HG02610 (cell line): ENCODE measurements around the gene NRXN3.
"Not testable (repeated sequence)": the region's sequence is repeated elsewhere in the genome, so short reads cannot be mapped to it uniquely, and the experiment has no call there.

Experiments used
- ATAC-seq: cut with Tn5 transposase; IDR thresholded peaks from one replicate; pipeline ENCODE4 v1.9.1; 2021; ENCODE audit warnings: mild to moderate bottlenecking, moderate library complexity; ENCODE audit not compliant: unreplicated experiment

The NRXN3 gene

GRCh38 chr14:78399316-78399889, 229.2 kb downstream of the NRXN3 start:
- ATAC-seq: no peak

- ATAC-seq: no peak
These were observed 231.7 kb downstream of the NRXN3 start for GRCh38 chr14:78401866-78402265.

GRCh38 chr14:78403278-78403815, 233.2 kb downstream of the NRXN3 start:
- peak; percentile 93 for ATAC-seq

GRCh38 chr14:78405079-78405856, 235.1 kb downstream of the NRXN3 start:
- peak; percentile 28 for ATAC-seq

GRCh38 chr14:78412475-78412874, 242.3 kb downstream of the NRXN3 start:
- no peak for ATAC-seq

- no peak for ATAC-seq
These were observed 244.0 kb downstream of the NRXN3 start for GRCh38 chr14:78414172-78414571.

- ATAC-seq: peak; percentile 69
These were observed 247.4 kb downstream of the NRXN3 start for GRCh38 chr14:78417532-78417931.

- no peak for ATAC-seq
These were observed 254.1 kb downstream of the NRXN3 start for GRCh38 chr14:78424311-78424710.

- no peak for ATAC-seq
These were observed 255.2 kb downstream of the NRXN3 start for GRCh38 chr14:78425330-78425729.

- ATAC-seq: no peak
These were observed 255.6 kb downstream of the NRXN3 start for GRCh38 chr14:78425782-78426181.

GRCh38 chr14:78432046-78432445, 261.9 kb downstream of the NRXN3 start:
- ATAC-seq: no peak

GRCh38 chr14:78437448-78437847, 267.3 kb downstream of the NRXN3 start:
- ATAC-seq: not testable (repeated sequence)

GRCh38 chr14:78440356-78440894, 270.3 kb downstream of the NRXN3 start:
- no peak for ATAC-seq

- ATAC-seq: no peak
These were observed 273.7 kb downstream of the NRXN3 start for GRCh38 chr14:78443834-78444233.

- no peak for ATAC-seq
These were observed 275.1 kb downstream of the NRXN3 start for GRCh38 chr14:78445275-78445674.

- ATAC-seq: no peak
These were observed 276.6 kb downstream of the NRXN3 start for GRCh38 chr14:78446807-78447206.

- ATAC-seq: peak; percentile 51
These were observed 278.3 kb downstream of the NRXN3 start for GRCh38 chr14:78448164-78449094.

GRCh38 chr14:78450669-78451318, 280.6 kb downstream of the NRXN3 start:
- no peak for ATAC-seq

- ATAC-seq: no peak
These were observed 281.1 kb downstream of the NRXN3 start for GRCh38 chr14:78451319-78451695.

- ATAC-seq: peak; percentile 43
These were observed 285.8 kb downstream of the NRXN3 start for GRCh38 chr14:78455896-78456435.
